Natural killer cell (primary cell): ENCODE data around the gene FAM120A. TPM values are rescaled to one million over a fixed set of nuclear protein-coding genes. Genes with fewer than 3 reads are reported as not detected.

Experiments
- ATAC-seq, 3 donors: fragments of 150-1000 bp in 2 of 3; fragments of 200-7000 bp in 1 of 3; cut with Tn5 transposase; 1 replicate in 1 of 3; 2 replicates in 2 of 3; pipeline ENCODE4 v1.10.0; 2021; ENCODE audit warnings: mild to moderate bottlenecking in 2 of 3, moderate library complexity in 2 of 3
- DNase-seq, 2 donors: peaks; one replicate each; pipeline versions ENCODE4 v3.0.0 to v3.0.0-alpha.2; 2013 to 2021; ENCODE audit warnings: mixed read lengths in 1 of 2
- H3K27ac ChIP-seq: one replicate; pipeline ENCODE4 v1.5.1; 2013; ENCODE audit warnings: mild to moderate bottlenecking, low read length
- H3K27me3 ChIP-seq: one replicate; pipeline ENCODE4 v1.6.1; 2013; ENCODE audit warnings: low read length; ENCODE audit not compliant: control insufficient read depth, insufficient read depth
- H3K36me3 ChIP-seq: one replicate; pipeline ENCODE4 v1.6.1; 2013; ENCODE audit warnings: low read length; ENCODE audit not compliant: control insufficient read depth, insufficient read depth
- H3K4me1 ChIP-seq: one replicate; pipeline ENCODE4 v1.6.1; 2013; ENCODE audit warnings: low read length; ENCODE audit not compliant: control insufficient read depth, insufficient read depth
- H3K4me3 ChIP-seq: one replicate; pipeline ENCODE4 v1.5.1; 2013; ENCODE audit warnings: low read length
- H3K9me3 ChIP-seq: one replicate; pipeline ENCODE4 v1.6.1; 2013; ENCODE audit warnings: low read length; ENCODE audit not compliant: control insufficient read depth, insufficient read depth
- H3K27ac Mint-ChIP-seq, 2 donors: one replicate each; pipeline ENCODE4 v1.8.0; 2022; ENCODE audit warnings: mild to moderate bottlenecking in 2 of 2, mixed read lengths in 2 of 2, moderate library complexity in 1 of 2
- H3K27me3 Mint-ChIP-seq, 2 donors: one replicate each; pipeline ENCODE4 v1.8.0; 2022; ENCODE audit warnings: low read depth in 2 of 2, mixed read lengths in 2 of 2
- H3K36me3 Mint-ChIP-seq: one replicate; pipeline ENCODE4 v1.8.0; 2022; ENCODE audit warnings: mixed read lengths
- H3K4me1 Mint-ChIP-seq, 2 donors: one replicate each; pipeline ENCODE4 v1.8.0; 2022; ENCODE audit warnings: mixed read lengths in 2 of 2
- H3K4me3 Mint-ChIP-seq: one replicate; pipeline ENCODE4 v1.8.0; 2022; ENCODE audit warnings: mild to moderate bottlenecking, moderate library complexity, mixed read lengths
- H3K9me3 Mint-ChIP-seq, 2 donors: one replicate each; pipeline ENCODE4 v1.8.0; 2022; ENCODE audit warnings: mixed read lengths in 2 of 2
- CTCF ChIP-seq: fragments of 200-600 bp; IDR thresholded peaks from one replicate; pipeline ENCODE4 v1.8.0; 2022; ENCODE audit warnings: antibody characterized with exemption
- WGBS: methylation state at CpG from one replicate; pipeline ENCODE4 v1.1.7; 2013; ENCODE audit warnings: missing lambda C conversion rate; ENCODE audit not compliant: insufficient coverage; 5-methylcytosine and 5-hydroxymethylcytosine counted together
- intact Hi-C: fragments of 100-400 bp; cut with micrococcal nuclease; formaldehyde crosslinking; loops from one replicate; pipeline ENCODE4 v1.14.2; 2022
- total RNA-seq, 4 donors: library from RNA; stranded (reverse); fragments of 120-200 nt in 1 of 4; gene quantifications; one replicate each; pipeline versions ENCODE4 v1.2.3 to v1.2.4, GENCODE V29; 2013 to 2022

The FAM120A gene
- total RNA-seq, 3 donors from 2014 or later (not counting 1 experiment from before 2014, with no cell fraction given), result 87.7 to 96.1 (median 91.5) TPM

- Histone ChIP-seq H3K4me1 (no peaks in the 10 kb centered on the region), H3K9me3 (no peaks in the 10 kb centered on the region), H3K36me3 (peaks cover 59% of the 10 kb centered on the region), H3K27me3 (no peaks in the 10 kb centered on the region), H3K4me3 (no peak overlapping the region), H3K27ac (no peak overlapping the region)
- H3K4me1 Mint-ChIP-seq, result peaks cover 0 to 4% of the 10 kb centered on the region in 2 donors
- peaks cover 18% of the 10 kb centered on the region for H3K36me3 Mint-ChIP-seq
- intact Hi-C loops, result no loop called here
- TF ChIP-seq CTCF, result no peak
- H3K27ac Mint-ChIP-seq, result no peak overlapping the region
- H3K9me3 Mint-ChIP-seq, result no peaks in the 10 kb centered on the region
- no peak overlapping the region for H3K4me3 Mint-ChIP-seq
- no CpG with 5 or more reads among the region's 1 CpG for WGBS
- ATAC-seq (no peak), DNase-seq (no peak)
- H3K27me3 Mint-ChIP-seq, result no peaks in the 10 kb centered on the region
These were observed 101.4 kb downstream of the FAM120A start for GRCh38 chr9:93552923-93553322.

DNA sequence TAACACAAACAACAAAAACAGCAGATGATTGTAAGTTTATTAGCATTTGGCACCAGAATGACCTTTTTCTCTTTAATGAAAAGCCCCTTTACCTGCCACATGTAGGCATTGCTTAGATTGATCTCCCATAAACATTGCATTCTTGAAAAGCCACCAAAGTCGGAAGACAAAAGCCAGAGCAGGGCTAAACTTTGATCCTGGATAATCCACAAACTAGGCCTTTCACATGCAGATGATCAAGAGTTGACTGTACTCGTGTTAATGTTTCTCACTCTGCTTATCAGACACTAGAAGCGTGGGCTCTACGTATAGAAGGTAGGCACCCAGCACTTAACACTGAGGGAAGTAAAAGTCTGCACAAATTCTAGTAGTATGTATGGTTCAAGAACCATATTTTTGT is 103.9 kb downstream of the FAM120A start:
- H3K36me3 ChIP-seq, result peaks cover 71% of the 10 kb centered on the region
- WGBS, result over 99% methylated on average over 4 of the region's 4 CpGs
- peaks cover 18% of the 10 kb centered on the region for H3K36me3 Mint-ChIP-seq

GRCh38 chr9:93557366-93558137 is 106.1 kb downstream of the FAM120A start:
- intact Hi-C loops, result no loop called here
- ATAC-seq, result no peak

More for the DNA sequence above, 103.9 kb downstream of the FAM120A start:
- H3K27me3 ChIP-seq, result no peaks in the 10 kb centered on the region
- no peak overlapping the region for H3K27ac Mint-ChIP-seq
- ATAC-seq, result no peak
- H3K4me1 ChIP-seq, result no peaks in the 10 kb centered on the region
- H3K4me3 Mint-ChIP-seq, result no peak overlapping the region
- no peak overlapping the region for H3K27ac ChIP-seq
- no peak overlapping the region for H3K4me3 ChIP-seq
- no peaks in the 10 kb centered on the region for H3K4me1 Mint-ChIP-seq
- no peaks in the 10 kb centered on the region for H3K9me3 Mint-ChIP-seq
- H3K27me3 Mint-ChIP-seq, result no peaks in the 10 kb centered on the region
- H3K9me3 ChIP-seq, result no peaks in the 10 kb centered on the region
- intact Hi-C loops, result no loop called here
- TF ChIP-seq CTCF, result no peak
- DNase-seq, result no peak

More at GRCh38 chr9:93557366-93558137, 106.1 kb downstream of the FAM120A start:
- Mint-ChIP-seq H3K27ac (no peak overlapping the region), H3K4me1 (no peaks in the 10 kb centered on the region), H3K4me3 (no peak overlapping the region), H3K36me3 (no peaks in the 10 kb centered on the region), H3K9me3 (no peaks in the 10 kb centered on the region), H3K27me3 (no peaks in the 10 kb centered on the region)
- H3K27ac ChIP-seq, result no peak overlapping the region
- no peak for DNase-seq
- 96% methylated on average over 15 of the region's 15 CpGs for whole genome bisulfite sequencing
- peaks cover 63% of the 10 kb centered on the region for H3K36me3 ChIP-seq
- no peak for TF ChIP-seq CTCF
- no peaks in the 10 kb centered on the region for H3K9me3 ChIP-seq
- H3K27me3 ChIP-seq, result no peaks in the 10 kb centered on the region
- H3K4me3 ChIP-seq, result no peak overlapping the region
- H3K4me1 ChIP-seq, result no peaks in the 10 kb centered on the region
